ENCODE results near the gene ROCK1.

ROCK1 gene

DNA sequence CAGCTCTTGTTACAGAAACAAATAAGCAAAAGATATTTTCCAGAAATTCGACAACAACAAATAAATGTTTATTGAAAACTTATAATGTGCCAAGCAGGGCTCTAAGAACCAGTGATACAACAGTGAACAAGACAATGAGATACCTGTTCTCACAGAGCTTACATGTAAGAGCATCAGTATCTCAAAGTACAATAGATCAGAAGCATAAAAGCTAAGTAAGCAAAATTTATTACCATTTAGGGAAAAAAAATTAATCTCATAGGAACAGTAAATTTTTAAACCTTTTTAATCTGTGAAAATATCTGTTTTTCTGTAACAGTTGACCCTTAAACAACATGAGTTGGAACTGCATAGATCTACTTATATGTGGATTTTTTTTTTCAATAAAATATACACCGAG lies 20.9 kb downstream of the ROCK1 start:
- DNase-seq: no peak
- TF ChIP-seq POLR2A (IDR thresholded peaks at IDR 0.05; ENCODE audit: low read length) (no peak), GATA1 (IDR thresholded peaks at IDR 0.05; ENCODE audit: low read depth, low read length) (no peak)

DNA sequence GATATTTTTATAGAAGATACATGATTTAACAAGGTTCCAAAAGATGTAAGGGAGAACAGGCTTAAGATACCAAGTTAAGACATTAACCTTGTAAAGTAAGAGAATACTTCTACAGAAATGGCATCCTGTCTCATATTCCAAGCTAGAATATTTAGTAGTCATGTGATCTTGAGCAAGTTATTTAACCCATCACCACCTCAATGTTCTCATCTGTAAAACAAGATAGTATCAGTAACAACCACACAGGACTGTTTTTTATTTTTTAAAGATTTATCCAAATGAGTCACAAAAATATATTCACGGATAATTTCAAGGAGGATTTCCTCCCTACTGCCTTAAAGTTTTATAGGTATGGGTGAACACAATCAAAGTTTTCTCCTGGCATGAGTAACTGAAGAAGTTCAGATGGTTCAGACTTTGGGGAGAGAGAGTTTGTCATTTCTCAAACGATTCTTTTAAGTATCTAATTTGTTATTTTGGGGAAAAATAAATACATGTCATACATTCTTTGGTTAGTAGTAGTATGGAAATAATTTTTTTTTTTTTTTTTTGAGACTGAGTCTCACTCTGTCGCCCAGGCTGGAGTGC lies 25.9 kb downstream of the ROCK1 start:
- no peak for DNase-seq
- TF ChIP-seq POLR2A (IDR thresholded peaks at IDR 0.05; ENCODE audit: low read length) (no peak), GATA1 (IDR thresholded peaks at IDR 0.05; ENCODE audit: low read depth, low read length) (no peak)

DNA sequence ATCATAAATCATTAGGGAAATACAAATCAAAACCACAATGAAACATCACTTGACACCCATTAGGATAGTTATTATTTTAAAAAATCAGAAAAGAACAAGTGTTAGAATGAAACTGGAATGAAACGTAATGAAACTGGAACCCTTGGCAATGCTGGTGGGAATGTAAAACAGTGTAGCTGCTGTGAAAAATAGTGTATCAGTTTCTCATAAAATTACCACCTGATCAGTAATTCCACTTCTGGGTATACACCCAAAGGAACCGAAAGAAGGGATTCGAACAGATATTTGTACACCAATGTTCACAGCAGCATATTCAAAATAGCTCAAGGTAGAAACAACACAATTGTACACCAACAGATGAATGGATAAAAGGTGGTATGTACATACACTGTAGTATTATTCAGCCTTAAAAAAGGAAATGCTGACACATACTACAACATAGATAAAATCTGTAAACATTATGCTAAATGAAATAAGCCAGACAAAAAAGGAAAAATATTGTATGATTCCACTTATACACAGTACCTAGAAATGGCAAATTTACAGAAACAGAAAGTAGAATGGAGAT lies 27.0 kb downstream of the ROCK1 start:
- TF ChIP-seq POLR2A (IDR thresholded peaks at IDR 0.05; ENCODE audit: low read length): no peak
- TF ChIP-seq GATA1 (IDR thresholded peaks at IDR 0.05; ENCODE audit: low read depth, low read length): no peak
- no peak for DNase-seq

DNA sequence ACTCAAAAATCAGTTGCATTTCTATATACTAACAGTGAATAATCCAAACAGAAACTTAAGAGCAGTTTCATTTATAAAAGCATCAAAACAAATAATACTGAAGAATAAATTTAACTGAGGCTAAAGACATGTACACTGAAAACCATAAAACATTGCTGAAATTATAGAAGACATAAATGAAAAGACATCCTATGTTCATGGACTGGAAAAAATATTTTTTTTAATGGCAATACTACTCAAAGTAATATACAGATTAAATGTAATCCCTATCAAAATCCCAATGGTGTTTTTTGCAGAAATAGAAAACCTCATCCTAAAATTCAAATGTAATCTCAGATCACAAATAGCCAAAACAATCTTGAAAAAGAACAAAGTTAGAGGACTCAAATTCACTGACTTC lies 28.6 kb downstream of the ROCK1 start:
- DNase-seq: no peak
- no peak for TF ChIP-seq POLR2A (IDR thresholded peaks at IDR 0.05; ENCODE audit: low read length)
- no peak for TF ChIP-seq GATA1 (IDR thresholded peaks at IDR 0.05; ENCODE audit: low read depth, low read length)

DNA sequence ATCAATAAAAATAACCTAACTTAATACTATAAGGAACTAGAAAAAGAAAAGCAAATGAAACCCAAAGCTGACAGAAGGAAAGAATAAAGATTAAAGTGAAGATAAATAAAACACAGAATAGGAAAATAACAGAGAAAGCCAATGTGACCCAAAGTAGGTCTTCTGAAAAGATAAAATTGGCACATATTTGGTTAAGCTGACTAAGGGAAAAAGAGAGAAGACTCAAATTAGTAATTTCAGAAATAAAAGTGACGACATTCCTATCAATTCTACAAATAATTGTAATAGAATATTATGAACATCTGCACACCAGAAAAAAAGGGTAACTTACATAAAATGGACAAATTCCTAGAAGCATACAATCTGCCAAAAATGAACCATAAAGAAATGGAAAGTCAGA lies 30.2 kb downstream of the ROCK1 start:
- no peak for TF ChIP-seq POLR2A (IDR thresholded peaks at IDR 0.05; ENCODE audit: low read length)
- no peak for TF ChIP-seq GATA1 (IDR thresholded peaks at IDR 0.05; ENCODE audit: low read depth, low read length)
- DNase-seq: no peak

DNA sequence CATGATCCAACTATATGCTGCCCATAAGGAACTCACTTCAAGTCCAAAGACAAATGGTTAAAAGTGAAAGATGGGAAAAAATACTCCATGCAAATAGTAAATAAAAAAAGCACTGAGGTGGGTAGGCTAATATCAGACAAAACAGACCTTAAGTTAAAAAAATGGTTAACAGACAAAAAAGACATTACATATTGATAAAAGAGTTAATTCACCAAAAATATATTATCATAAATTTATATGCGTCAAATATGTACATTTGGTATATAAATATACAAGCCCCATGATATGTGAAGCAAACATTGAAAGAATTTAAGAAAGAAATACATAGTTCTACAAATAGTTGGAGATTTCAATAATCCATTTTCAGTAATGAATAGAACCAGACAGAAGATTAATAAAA lies 31.0 kb downstream of the ROCK1 start:
- TF ChIP-seq GATA1 (IDR thresholded peaks at IDR 0.05; ENCODE audit: low read depth, low read length) (no peak), POLR2A (IDR thresholded peaks at IDR 0.05; ENCODE audit: low read length) (no peak)
- DNase-seq: no peak

DNA sequence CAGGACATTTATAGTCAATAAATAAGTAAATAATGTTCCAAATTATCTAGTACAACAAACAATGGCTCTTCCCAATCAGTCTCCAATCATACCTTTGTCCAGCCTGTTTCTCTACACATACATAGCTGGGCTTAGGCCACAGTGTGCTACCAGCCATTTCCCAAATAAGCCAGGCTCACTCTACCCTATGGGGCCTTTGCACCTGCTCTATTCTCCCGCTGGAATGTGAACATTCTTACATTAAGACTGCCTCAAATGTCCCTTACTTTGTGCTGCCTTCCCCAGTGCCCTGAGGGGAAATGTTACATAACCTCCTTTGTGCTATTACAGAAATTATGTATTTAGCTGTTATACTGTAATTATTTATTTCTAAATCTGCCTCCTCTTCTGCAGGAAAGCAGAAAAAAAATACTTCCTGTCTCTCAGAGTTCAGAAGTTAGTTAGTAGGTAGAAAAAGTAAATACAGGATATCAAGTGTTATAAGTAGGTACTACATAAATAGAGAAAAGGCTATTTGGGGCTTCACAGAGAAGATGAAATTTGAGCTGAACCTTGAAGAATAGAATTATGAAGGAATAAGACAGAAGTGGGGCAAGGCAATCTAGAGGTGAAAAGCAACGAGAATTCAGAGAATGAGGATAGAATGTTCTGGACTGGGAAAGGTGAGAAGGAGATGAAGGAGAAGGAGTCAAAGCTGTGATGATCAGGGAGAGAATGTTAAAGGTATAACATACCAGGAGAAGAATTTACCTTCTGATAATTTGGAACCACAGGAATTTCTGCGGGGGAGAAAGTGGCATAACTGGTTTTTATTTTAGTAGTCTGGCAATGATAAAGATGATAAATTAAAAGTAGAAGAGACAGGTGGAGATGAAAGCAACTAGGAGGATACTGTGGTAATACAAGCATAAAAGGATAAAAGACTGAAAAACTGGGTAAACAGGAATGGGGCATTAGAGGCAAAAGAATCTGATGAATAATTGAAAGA lies 37.0 kb downstream of the ROCK1 start:
- TF ChIP-seq GATA1 (IDR thresholded peaks at IDR 0.05; ENCODE audit: low read depth, low read length): no peak
- no peak for TF ChIP-seq POLR2A (IDR thresholded peaks at IDR 0.05; ENCODE audit: low read length)
- DNase-seq: no peak

DNA sequence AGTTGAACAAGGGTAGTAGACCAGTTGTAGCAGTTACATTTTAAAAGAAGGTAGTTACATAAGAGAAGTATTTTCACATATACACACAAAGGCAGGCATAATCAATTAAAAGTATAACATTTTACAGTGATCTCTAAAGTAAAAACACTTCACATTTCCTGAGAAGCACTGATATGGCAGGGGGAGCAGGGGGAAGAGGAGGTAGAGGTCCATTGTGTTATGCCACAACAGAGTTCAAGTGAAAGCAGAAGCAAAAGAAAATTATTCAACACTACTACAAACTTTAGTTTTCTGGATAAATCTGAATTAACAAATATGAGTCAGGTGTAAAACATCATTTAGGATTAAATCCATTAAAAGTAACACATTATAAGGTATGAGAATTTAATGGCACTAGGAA lies 38.4 kb downstream of the ROCK1 start:
- TF ChIP-seq POLR2A (IDR thresholded peaks at IDR 0.05; ENCODE audit: low read length): no peak
- TF ChIP-seq GATA1 (IDR thresholded peaks at IDR 0.05; ENCODE audit: low read depth, low read length): no peak
- no peak for DNase-seq

DNA sequence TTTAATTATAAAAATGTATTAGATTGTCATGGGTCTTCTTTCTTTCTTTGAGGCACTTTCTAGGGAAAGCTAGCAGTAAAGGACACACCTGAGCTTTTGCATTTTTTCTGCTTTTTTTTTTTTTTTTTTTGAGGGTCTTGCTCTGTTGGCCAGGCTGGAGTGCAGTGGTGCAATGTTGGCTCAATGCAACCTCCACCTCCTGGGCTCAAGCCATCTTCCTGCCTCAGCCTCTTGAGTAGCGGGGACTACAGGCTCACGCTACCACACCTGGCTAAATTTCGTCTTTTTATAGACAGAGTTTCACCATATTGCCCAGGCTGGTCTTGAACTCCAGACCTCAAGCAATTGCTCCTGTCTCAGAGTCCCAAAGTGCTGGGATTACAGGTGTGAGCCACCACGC lies 40.5 kb downstream of the ROCK1 start:
- no peak for DNase-seq
- TF ChIP-seq POLR2A (IDR thresholded peaks at IDR 0.05; ENCODE audit: low read length): no peak
- no peak for TF ChIP-seq GATA1 (IDR thresholded peaks at IDR 0.05; ENCODE audit: low read depth, low read length)

DNA sequence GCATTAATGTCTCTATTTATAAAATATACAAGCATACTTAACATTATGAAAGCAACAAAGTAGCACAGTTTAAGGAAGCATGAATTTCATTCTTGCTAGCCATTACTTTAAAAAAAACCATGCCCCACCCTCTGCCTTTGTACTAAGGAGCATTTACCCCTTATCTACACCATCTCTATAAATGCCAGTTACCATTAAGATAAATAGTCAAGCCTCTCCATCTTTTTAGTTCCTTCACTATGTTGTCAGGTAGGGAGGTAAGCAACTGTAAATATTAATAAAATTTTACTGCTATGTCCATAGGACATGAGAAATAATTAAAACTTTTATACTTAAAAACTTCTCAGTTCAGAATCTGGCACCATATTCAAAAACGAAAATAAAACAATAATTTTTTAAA lies 42.1 kb downstream of the ROCK1 start:
- TF ChIP-seq GATA1 (IDR thresholded peaks at IDR 0.05; ENCODE audit: low read depth, low read length) (no peak), POLR2A (IDR thresholded peaks at IDR 0.05; ENCODE audit: low read length) (no peak)

DNA sequence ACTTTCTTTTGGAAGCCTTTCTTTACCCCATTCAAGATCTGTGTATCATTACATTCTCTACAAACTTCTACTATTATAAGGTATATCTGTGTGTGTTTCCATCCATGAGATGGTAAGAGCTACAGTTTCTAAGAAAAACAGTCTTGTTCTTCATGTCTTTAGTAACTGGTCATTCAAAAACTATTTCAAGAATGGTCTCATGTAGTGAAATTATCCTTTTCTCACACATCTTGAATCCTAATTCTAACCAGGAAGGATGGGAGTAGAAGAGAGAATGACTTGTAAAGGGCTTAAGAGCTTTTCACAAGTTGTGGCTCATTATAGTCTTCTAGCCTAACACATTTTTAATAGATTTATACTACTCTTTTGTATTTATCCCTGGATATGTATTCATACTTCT lies 47.3 kb downstream of the ROCK1 start:
- TF ChIP-seq GATA1 (IDR thresholded peaks at IDR 0.05; ENCODE audit: low read depth, low read length) (no peak), POLR2A (IDR thresholded peaks at IDR 0.05; ENCODE audit: low read length) (no peak)

More for the DNA sequence above, 42.1 kb downstream of the ROCK1 start:
- DNase-seq: no peak

DNA sequence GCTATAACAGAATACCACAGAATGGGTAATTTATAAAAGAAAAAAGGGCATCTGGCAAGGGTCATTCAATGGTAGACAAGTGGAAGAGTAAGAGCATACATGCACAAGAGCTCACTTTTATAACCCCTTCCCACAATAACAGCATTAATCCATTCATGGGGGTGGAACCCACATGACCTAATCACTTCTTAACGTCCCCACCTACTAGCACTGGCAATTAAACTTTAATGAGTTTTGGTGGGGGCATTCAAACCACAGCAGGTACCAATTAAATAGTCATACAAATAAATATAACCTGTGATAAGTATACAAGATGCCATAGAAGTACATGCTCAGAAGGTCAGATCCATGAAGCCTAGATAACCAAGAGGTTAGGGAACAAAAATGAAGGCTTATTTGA lies 48.6 kb downstream of the ROCK1 start:
- DNase-seq: no peak
- no peak for TF ChIP-seq POLR2A (IDR thresholded peaks at IDR 0.05; ENCODE audit: low read length)
- no peak for TF ChIP-seq GATA1 (IDR thresholded peaks at IDR 0.05; ENCODE audit: low read depth, low read length)

More for the DNA sequence above, 47.3 kb downstream of the ROCK1 start:
- no peak for DNase-seq

DNA sequence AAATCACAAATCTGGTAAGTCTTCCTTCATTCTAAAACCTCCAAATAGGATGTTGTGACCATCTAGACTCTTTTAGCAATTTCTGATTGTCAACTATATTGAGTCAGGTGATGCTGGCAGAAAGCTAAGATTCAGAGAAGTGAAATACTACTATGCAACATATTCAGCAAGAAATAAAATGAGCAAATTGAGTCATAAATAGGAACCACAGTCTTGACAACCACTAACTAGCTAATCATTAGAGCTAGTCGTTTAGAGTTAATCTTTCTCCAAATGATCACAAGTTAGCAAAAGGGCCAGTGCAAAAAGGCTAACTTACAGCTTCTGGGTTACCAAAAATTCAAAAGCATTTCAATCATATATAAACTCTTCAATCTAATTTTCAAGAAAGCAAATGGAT lies 54.5 kb downstream of the ROCK1 start:
- TF ChIP-seq GATA1 (IDR thresholded peaks at IDR 0.05; ENCODE audit: low read depth, low read length) (no peak), POLR2A (IDR thresholded peaks at IDR 0.05; ENCODE audit: low read length) (no peak)
- no peak for DNase-seq

DNA sequence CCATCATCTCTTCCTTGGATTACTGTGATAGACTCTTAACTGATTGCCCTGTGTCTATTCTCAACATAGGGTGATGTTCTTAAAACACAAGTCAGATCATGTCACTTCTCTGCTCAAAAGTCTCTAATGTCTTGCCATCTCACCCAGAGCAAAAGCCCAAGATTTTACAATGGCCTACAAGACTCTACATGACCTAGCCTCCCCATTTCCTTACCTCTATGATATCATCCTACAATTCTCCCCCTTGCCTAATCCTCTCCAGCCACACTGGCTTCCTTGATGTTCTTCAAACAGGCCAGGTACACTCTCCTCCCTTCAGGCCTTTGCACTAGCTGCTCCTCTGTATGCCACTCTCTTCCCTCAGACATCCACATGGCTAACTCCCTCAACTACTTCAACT lies 55.1 kb downstream of the ROCK1 start:
- no peak for DNase-seq
- no peak for TF ChIP-seq GATA1 (IDR thresholded peaks at IDR 0.05; ENCODE audit: low read depth, low read length)
- TF ChIP-seq POLR2A (IDR thresholded peaks at IDR 0.05; ENCODE audit: low read length): no peak
